HG02759 (cell line): ENCODE measurements around the gene GPAT2.
"Not testable (repeated sequence)": the region's sequence is repeated elsewhere in the genome, so short reads cannot be mapped to it uniquely, and the experiment has no call there.

Experiments
- ATAC-seq: cut with Tn5 transposase; IDR thresholded peaks from one replicate; pipeline ENCODE4 v1.9.1; 2021; ENCODE audit warnings: mild to moderate bottlenecking, moderate library complexity; ENCODE audit not compliant: unreplicated experiment

GPAT2 gene

GRCh38 chr2:96034792-96035191, at the start of gene GPAT2:
GPAT2 (minus strand) TSS chr2:96034916; CDS start chr2:96032359, 2,557 bp downstream.
- ATAC-seq, result not testable (repeated sequence)

- no peak for ATAC-seq
Measured at GRCh38 chr2:96083989-96084857, 49.5 kb upstream of the GPAT2 start.

- ATAC-seq, result no peak
Measured at GRCh38 chr2:96083064-96083939, 48.6 kb upstream of the GPAT2 start.

GRCh38 chr2:96082211-96083063, 47.7 kb upstream of the GPAT2 start:
- ATAC-seq, result no peak

GRCh38 chr2:96081042-96081441, 46.3 kb upstream of the GPAT2 start:
- no peak for ATAC-seq

- ATAC-seq, result no peak
Measured at GRCh38 chr2:96075199-96075771, 40.6 kb upstream of the GPAT2 start.

DNA sequence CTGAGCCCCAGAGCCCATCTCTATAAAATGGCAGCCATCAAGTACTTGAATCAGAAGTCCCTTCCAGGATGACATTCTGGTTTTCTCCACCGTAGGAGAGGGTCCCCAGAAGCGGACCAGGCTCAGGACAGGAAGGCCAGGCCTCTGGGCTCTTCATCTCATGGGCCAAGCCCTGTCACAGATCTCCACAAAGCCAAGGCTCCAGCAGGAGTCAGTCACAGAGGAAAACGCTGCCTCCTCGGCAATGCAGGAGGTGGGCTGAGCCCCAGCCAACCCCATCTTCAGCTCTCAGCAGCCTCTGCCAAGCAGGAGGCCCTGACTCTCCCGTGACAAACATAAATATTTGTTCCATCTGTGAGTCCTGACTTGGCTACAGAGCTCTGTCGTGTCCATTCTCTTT, 39.4 kb upstream of the GPAT2 start:
- ATAC-seq, result no peak

DNA sequence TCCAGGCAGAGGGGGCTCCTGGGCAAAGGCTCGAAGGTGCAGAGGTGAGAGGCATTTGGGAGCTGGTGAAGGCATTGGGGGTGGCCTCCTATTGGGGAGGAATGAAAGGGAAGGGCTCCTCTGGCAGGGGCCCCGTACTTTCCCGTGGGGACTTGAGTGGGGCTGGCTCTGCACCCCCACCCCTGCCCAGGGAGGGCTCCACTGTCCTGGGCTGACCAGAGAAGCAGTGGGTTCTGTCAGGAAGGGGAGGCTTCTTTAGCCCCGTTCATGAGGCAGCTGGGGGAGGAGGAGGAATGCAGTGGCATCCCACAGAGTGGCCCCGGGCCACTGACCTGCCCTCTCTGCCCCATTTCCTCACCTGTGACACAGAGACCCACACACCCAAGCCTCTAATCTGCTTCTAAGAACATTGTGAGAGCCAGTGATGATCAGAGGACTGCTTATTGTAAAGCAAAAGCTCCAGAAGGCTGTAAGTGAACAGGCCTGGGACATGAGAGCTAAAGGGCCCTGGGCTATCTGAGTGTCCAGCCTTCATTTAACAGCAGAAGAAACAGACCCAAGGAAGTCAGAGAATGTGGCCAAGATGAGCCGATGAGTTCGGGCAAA, 38.6 kb upstream of the GPAT2 start:
- ATAC-seq, result no peak

DNA sequence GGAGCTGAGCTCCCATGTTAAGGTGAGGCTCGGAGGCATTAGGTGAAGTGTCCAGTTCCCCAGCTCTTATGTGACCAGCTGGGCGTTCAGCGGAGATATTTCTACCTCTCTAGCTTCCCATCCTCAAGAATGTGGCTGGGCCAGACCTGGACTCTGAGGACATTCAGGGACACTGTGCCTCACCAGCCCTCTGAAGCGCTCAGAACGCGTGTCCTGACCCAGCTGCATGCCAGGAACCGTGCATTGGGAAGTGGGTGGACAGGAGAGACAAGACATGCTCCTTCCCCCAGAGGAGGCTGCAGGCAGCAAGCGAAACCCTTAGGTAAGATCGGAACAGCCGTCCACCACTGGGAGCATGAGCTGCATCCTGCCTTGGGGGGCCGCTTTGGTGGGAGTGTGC, 38.0 kb upstream of the GPAT2 start:
- ATAC-seq, result no peak

- ATAC-seq, result not testable (repeated sequence)
Measured at GRCh38 chr2:96071977-96072491, 37.3 kb upstream of the GPAT2 start.

DNA sequence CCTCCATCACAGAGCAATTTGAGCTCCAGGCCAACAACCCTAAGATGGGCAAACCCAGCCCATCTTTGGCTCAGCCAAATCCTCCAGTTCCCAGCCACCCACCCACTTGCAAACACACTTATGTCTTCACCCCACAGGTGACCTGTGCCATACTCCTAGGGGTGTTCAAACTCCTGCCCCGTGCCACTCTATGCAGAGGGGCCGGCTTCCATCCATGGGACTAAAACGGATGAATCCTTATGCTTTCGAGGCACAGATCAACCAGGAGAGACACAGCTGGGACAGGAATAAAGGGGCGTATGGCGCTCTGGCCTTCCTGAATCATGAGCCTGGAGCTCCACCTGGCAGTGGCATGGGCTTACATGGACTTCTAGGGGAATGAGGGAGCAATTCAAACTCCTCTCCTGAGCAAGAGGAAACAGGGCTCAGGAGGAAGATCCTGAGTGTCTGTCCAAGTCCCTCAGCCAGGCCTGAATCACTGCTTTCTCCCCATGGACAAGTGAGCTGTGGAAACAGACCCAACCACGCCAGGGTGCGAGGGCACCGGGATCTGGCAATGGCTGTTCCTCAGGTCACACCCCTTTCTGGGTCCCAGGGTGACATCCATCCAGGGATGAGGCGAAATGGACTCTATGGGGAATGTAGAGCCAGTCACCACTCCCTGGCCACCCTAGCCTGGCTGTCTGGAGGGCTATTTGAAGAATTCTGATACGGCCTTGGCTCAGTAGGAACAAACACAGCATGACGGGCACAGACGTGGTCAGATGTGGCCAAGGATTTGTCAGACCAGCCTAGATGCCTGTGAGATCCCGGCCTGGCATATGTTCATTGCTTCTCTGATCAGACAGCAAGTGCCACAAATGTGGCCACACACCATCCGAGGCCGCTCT, 36.6 kb upstream of the GPAT2 start:
- ATAC-seq, result not testable (repeated sequence)

- ATAC-seq, result not testable (repeated sequence)
Measured at GRCh38 chr2:96070351-96070750, 35.6 kb upstream of the GPAT2 start.

DNA sequence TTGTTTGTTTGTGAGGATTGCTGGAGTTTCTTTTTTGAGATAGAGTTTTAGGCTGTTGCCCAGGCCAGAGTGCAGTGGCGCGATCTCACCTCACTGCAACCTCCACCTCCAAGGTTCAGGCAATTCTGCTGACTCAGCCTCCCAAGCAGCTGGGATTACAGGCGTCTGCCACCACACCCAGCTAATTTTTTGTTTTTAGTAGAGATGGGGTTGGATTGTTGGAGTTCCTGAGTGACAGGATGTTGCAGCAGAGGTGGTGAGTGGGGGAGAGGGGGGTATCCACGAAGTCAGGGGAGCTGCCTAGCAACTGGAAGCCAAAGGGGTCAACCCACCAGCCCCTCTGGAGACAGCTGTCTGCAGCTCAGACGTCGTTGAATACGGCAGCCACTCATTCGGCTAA, 35.2 kb upstream of the GPAT2 start:
- not testable (repeated sequence) for ATAC-seq

- ATAC-seq, result not testable (repeated sequence)
Measured at GRCh38 chr2:96067902-96068581, 33.3 kb upstream of the GPAT2 start.

DNA sequence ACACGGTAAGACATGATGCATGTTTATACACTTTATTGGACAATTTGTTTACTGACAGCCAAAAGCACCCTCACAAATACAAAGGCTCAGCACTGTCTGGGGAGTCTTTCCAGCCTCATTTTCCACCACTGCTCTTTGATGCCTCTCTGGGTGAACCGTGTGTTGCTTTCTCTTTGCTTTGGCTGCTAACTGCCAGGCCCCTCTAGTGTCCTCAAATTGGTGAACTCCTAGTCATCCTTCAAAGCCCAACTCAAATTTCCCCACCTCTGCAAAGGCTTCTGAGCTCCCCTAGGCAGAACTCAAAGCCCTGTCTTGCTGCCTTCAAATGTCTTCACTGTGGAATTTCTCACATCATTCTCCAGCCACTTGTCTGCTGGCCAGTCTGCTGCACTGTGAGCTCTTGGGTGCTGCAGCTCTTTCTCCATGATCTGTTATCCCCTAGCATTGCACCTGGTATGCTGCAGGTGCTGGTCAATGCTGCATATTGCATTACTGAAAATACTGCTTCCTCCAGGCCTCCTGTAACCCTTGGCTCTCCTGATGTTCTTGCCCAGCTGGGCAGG, 32.5 kb upstream of the GPAT2 start:
- not testable (repeated sequence) for ATAC-seq

GRCh38 chr2:96066511-96066910, 31.8 kb upstream of the GPAT2 start:
- not testable (repeated sequence) for ATAC-seq

DNA sequence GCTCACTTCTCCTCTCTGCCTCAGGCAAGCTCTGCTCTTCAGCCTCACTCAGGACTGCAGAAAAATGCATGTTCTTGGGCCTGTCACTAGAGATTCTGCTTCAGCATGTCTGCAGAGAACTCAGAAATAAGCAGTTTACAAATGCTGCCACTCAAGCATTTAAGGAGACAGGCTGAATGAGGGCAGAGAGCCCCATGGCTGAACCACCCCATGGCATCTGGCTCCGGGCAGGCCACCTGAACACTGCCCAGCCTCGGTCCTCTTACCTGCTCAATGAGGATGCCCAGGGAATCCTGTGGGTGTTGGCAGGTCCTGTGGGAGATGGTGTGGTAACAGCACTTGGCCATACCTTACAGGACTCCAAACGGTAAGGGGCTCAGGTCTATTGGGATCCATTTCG, 31.2 kb upstream of the GPAT2 start:
- not testable (repeated sequence) for ATAC-seq

- no peak for ATAC-seq
Measured at GRCh38 chr2:96065381-96065930, 30.7 kb upstream of the GPAT2 start.
